Mesothelial cell of epicardium (in vitro differentiated cells): Measurements from ENCODE around the gene EPHX1. TPM values are rescaled to one million over a fixed set of nuclear protein-coding genes. Genes with fewer than 3 reads are reported as not detected.

Source experiments
- DNase-seq, 2 experiments: peaks; one replicate each; pipeline ENCODE4 v3.0.0; 2021; ENCODE audit warnings: low spot score in 2 of 2; ENCODE audit not compliant: unreplicated experiment in 2 of 2
- H3K27ac Mint-ChIP-seq: 2 replicates; pipeline ENCODE4 v1.8.0; 2021; ENCODE audit warnings: mixed read lengths
- H3K27me3 Mint-ChIP-seq: 2 replicates; pipeline ENCODE4 v1.8.0; 2021; ENCODE audit warnings: low read depth, mixed read lengths
- H3K36me3 Mint-ChIP-seq: 2 replicates; pipeline ENCODE4 v1.8.0; 2021; ENCODE audit warnings: mixed read lengths
- H3K4me1 Mint-ChIP-seq: 2 replicates; pipeline ENCODE4 v1.8.0; 2021; ENCODE audit warnings: mixed read lengths
- H3K4me3 Mint-ChIP-seq: 2 replicates; pipeline ENCODE4 v1.8.0; 2021; ENCODE audit warnings: mild to moderate bottlenecking, moderate library complexity, mixed read lengths
- H3K9me3 Mint-ChIP-seq: 2 replicates; pipeline ENCODE4 v1.8.0; 2021; ENCODE audit warnings: mixed read lengths
- CTCF ChIP-seq: fragments of 200-600 bp; sonication (generic); IDR thresholded peaks from one replicate; pipeline ENCODE4 v1.5.0; 2021; ENCODE audit warnings: antibody characterized with exemption; ENCODE audit not compliant: unreplicated experiment
- total RNA-seq: library from RNA; stranded (reverse); gene quantifications from 3 replicates; pipeline ENCODE4 v1.2.1, GENCODE V29; 2021

Gene EPHX1
- total RNA-seq, 1 donor from 2014 or later, result 35.9 TPM

- H3K27me3 Mint-ChIP-seq, result no peaks in the 10 kb centered on the region
- H3K4me1 Mint-ChIP-seq, result peaks cover 5% of the 10 kb centered on the region
- H3K9me3 Mint-ChIP-seq, result no peaks in the 10 kb centered on the region
- no peak overlapping the region for H3K4me3 Mint-ChIP-seq
- TF ChIP-seq CTCF, result no peak
- DNase-seq, result no peak
- H3K27ac Mint-ChIP-seq, result no peak overlapping the region
- peaks cover 16% of the 10 kb centered on the region for H3K36me3 Mint-ChIP-seq
Observed at GRCh38 chr1:225825607-225826007, 15.7 kb downstream of the EPHX1 start.

GRCh38 chr1:225827076-225827475, 17.2 kb downstream of the EPHX1 start:
- H3K9me3 Mint-ChIP-seq, result no peaks in the 10 kb centered on the region
- peaks cover 5% of the 10 kb centered on the region for H3K4me1 Mint-ChIP-seq
- H3K4me3 Mint-ChIP-seq, result no peak overlapping the region
- no peak overlapping the region for H3K27ac Mint-ChIP-seq
- TF ChIP-seq CTCF, result no peak
- H3K36me3 Mint-ChIP-seq, result peaks cover 24% of the 10 kb centered on the region
- no peaks in the 10 kb centered on the region for H3K27me3 Mint-ChIP-seq
- DNase-seq, result no peak

GRCh38 chr1:225828706-225829345, 18.9 kb downstream of the EPHX1 start:
- Mint-ChIP-seq H3K4me3 (no peak overlapping the region), H3K9me3 (no peaks in the 10 kb centered on the region), H3K4me1 (peaks cover 5% of the 10 kb centered on the region), H3K27me3 (no peaks in the 10 kb centered on the region), H3K36me3 (peaks cover 26% of the 10 kb centered on the region), H3K27ac (no peak overlapping the region)
- no peak for TF ChIP-seq CTCF
- DNase-seq, result no peak

GRCh38 chr1:225830841-225831240, 20.9 kb downstream of the EPHX1 start:
- no peak for DNase-seq
- Mint-ChIP-seq H3K4me1 (peaks cover under 1% of the 10 kb centered on the region), H3K9me3 (no peaks in the 10 kb centered on the region), H3K4me3 (no peak overlapping the region), H3K27ac (no peak overlapping the region), H3K36me3 (peaks cover 33% of the 10 kb centered on the region), H3K27me3 (no peaks in the 10 kb centered on the region)
- no peak for TF ChIP-seq CTCF

- Mint-ChIP-seq H3K27me3 (no peaks in the 10 kb centered on the region), H3K4me3 (no peak overlapping the region), H3K36me3 (peaks cover 32% of the 10 kb centered on the region), H3K9me3 (no peaks in the 10 kb centered on the region), H3K27ac (no peak overlapping the region), H3K4me1 (no peaks in the 10 kb centered on the region)
- no peak for TF ChIP-seq CTCF
- DNase-seq, result no peak
Observed at GRCh38 chr1:225834417-225835329, 24.7 kb downstream of the EPHX1 start.
